ENCODE results near the gene GDI1. TPM values are rescaled to one million over a fixed set of nuclear protein-coding genes. Genes with fewer than 3 reads are reported as not detected.
"Not testable (repeated sequence)": the region's sequence is repeated elsewhere in the genome, so short reads cannot be mapped to it uniquely, and the experiment has no call there.

The GDI1 gene
- 71.6 and 103 TPM in 2 replicates for total RNA-seq (2014; rRNA removed; shearing (Covaris generic))

- peak; percentile 60 for DNase-seq (ENCODE audit: low read depth)
These were observed at the start of gene GDI1 for GRCh38 chrX:154436983-154437752. Gene GDI1 (plus strand): TSS chrX:154437154. CDS start chrX:154437255, 101 bp downstream.

GRCh38 chrX:154388094-154388493, 48.9 kb upstream of the GDI1 start:
- not testable (repeated sequence) for DNase-seq (ENCODE audit: low read depth)

GRCh38 chrX:154388649-154389048, 48.3 kb upstream of the GDI1 start:
- not testable (repeated sequence) for DNase-seq (ENCODE audit: low read depth)

GRCh38 chrX:154389812-154390747, 46.9 kb upstream of the GDI1 start:
- DNase-seq (ENCODE audit: low read depth): not testable (repeated sequence)

- not testable (repeated sequence) for DNase-seq (ENCODE audit: low read depth)
These were observed 40.6 kb upstream of the GDI1 start for GRCh38 chrX:154396363-154396762.

- no peak for DNase-seq (ENCODE audit: low read depth)
These were observed 39.7 kb upstream of the GDI1 start for GRCh38 chrX:154396973-154397887.

GRCh38 chrX:154397888-154398667, 38.9 kb upstream of the GDI1 start, which contains the start of gene RPL10:
Gene RPL10 (plus strand): TSS chrX:154398377. CDS start chrX:154398520, 143 bp downstream.
- DNase-seq (ENCODE audit: low read depth): peak; percentile 95

GRCh38 chrX:154398668-154399526, 38.1 kb upstream of the GDI1 start:
- peak; percentile 72 for DNase-seq (ENCODE audit: low read depth)

- DNase-seq (ENCODE audit: low read depth): no peak
These were observed 37.2 kb upstream of the GDI1 start for GRCh38 chrX:154399527-154400368.

- not testable (repeated sequence) for DNase-seq (ENCODE audit: low read depth)
These were observed 36.6 kb upstream of the GDI1 start for GRCh38 chrX:154400369-154400817.

GRCh38 chrX:154401045-154401799, 35.7 kb upstream of the GDI1 start:
- DNase-seq (ENCODE audit: low read depth): peak; percentile 48

- no peak for DNase-seq (ENCODE audit: low read depth)
These were observed 34.9 kb upstream of the GDI1 start for GRCh38 chrX:154401918-154402621.

- no peak for DNase-seq (ENCODE audit: low read depth)
These were observed 34.3 kb upstream of the GDI1 start for GRCh38 chrX:154402622-154403127.

GRCh38 chrX:154403192-154403591, 33.8 kb upstream of the GDI1 start:
- no peak for DNase-seq (ENCODE audit: low read depth)

- DNase-seq (ENCODE audit: low read depth): no peak
These were observed 33.1 kb upstream of the GDI1 start for GRCh38 chrX:154403858-154404257.

- DNase-seq (ENCODE audit: low read depth): no peak
These were observed 32.2 kb upstream of the GDI1 start for GRCh38 chrX:154404625-154405192.
